SU-DHL-6 (cell line): ENCODE measurements around the gene DCAF12L2.

Experiments used
- H2AFZ ChIP-seq: fragments of 200-600 bp; sonication (generic); 2 replicates; pipeline ENCODE4 v1.6.1; 2014; ENCODE audit warnings: low read depth, mild to moderate bottlenecking, moderate library complexity, mixed read lengths, antibody characterized with exemption, low read length; ENCODE audit not compliant: severe bottlenecking
- H3F3A ChIP-seq: fragments of 200-600 bp; shearing (Covaris generic); 2 replicates; pipeline ENCODE4 v1.6.0; 2016; ENCODE audit warnings: antibody characterized with exemption, mild to moderate bottlenecking; ENCODE audit not compliant: insufficient read depth
- H3K27ac ChIP-seq: fragments of 200-600 bp; sonication (generic); 2 replicates; pipeline ENCODE4 v1.5.1; 2016; ENCODE audit warnings: low read depth, mild to moderate bottlenecking, low read length, moderate library complexity, mixed read lengths
- H3K27me3 ChIP-seq: fragments of 200-600 bp; sonication (generic), shearing (Covaris generic); 2 replicates; pipeline ENCODE4 v1.6.0; 2014; ENCODE audit warnings: mild to moderate bottlenecking, low read length
- H3K36me3 ChIP-seq: fragments of 200-600 bp; sonication (generic); 2 replicates; pipeline ENCODE4 v1.6.1; 2014; ENCODE audit warnings: mild to moderate bottlenecking, low read length, mixed read lengths
- H3K4me2 ChIP-seq: fragments of 300-600, 200-600 bp; shearing (Covaris generic), sonication (generic); 2 replicates; pipeline ENCODE4 v1.6.0; 2014; ENCODE audit warnings: low read length, low read depth, mild to moderate bottlenecking; ENCODE audit not compliant: poor library complexity, severe bottlenecking
- H3K4me3 ChIP-seq: fragments of 200-600 bp; sonication (generic); 2 replicates; pipeline ENCODE4 v1.5.1; 2014; ENCODE audit warnings: antibody characterized with exemption, low read length, mild to moderate bottlenecking, mixed read lengths; ENCODE audit not compliant: insufficient read depth, poor library complexity, severe bottlenecking
- H3K79me2 ChIP-seq: fragments of 200-600 bp; sonication (generic); 2 replicates; pipeline ENCODE4 v1.6.1; 2014; ENCODE audit warnings: mild to moderate bottlenecking, low read length, moderate library complexity; ENCODE audit not compliant: insufficient read depth
- H3K9ac ChIP-seq: fragments of 200-600 bp; sonication (generic); 2 replicates; pipeline ENCODE4 v1.7.0; 2014; ENCODE audit warnings: mild to moderate bottlenecking, low read length
- H3K9me2 ChIP-seq: fragments of 200-600 bp; sonication (generic); replicated peaks from 2 replicates; pipeline ENCODE4 v1.6.1; 2014; ENCODE audit warnings: low read length; ENCODE audit not compliant: insufficient read depth
- H3K9me3 ChIP-seq: fragments of 200-600 bp; sonication (generic); 2 replicates; pipeline ENCODE4 v1.6.1; 2014; ENCODE audit warnings: low read length, mixed read lengths; ENCODE audit not compliant: insufficient read depth
- H4K20me1 ChIP-seq: fragments of 200-600 bp; sonication (generic); 2 replicates; pipeline ENCODE4 v1.6.1; 2014; ENCODE audit warnings: low read depth, mild to moderate bottlenecking, antibody characterized with exemption, low read length, moderate library complexity, mixed read lengths
- EZH2phosphoT487 ChIP-seq: fragments of 200-600 bp; sonication (generic), shearing (Covaris generic); conservative IDR thresholded peaks from 2 replicates; pipeline ENCODE4 v1.6.1; 2018; ENCODE audit warnings: mild to moderate bottlenecking, antibody characterized with exemption, low read length, moderate library complexity, mixed read lengths
- TF ChIP-seq, protein P1 (sequence below): fragments of 200-600 bp; sonication (generic); IDR thresholded peaks from one replicate; pipeline ENCODE4 v1.5.1; 2017; ENCODE audit warnings: antibody characterized with exemption, mild to moderate bottlenecking, low read length, moderate library complexity; ENCODE audit not compliant: insufficient read depth, poor library complexity, severe bottlenecking

Gene DCAF12L2

GRCh38 chrX:126167560-126167959, 1.5 kb upstream of the DCAF12L2 start:
- H3K9me3 ChIP-seq, result no peaks in the 10 kb centered on the region
- no peaks in the 10 kb centered on the region for H4K20me1 ChIP-seq
- H2AFZ ChIP-seq, result no peak overlapping the region
- no peak overlapping the region for H3K4me2 ChIP-seq
- TF ChIP-seq, protein P1, sequence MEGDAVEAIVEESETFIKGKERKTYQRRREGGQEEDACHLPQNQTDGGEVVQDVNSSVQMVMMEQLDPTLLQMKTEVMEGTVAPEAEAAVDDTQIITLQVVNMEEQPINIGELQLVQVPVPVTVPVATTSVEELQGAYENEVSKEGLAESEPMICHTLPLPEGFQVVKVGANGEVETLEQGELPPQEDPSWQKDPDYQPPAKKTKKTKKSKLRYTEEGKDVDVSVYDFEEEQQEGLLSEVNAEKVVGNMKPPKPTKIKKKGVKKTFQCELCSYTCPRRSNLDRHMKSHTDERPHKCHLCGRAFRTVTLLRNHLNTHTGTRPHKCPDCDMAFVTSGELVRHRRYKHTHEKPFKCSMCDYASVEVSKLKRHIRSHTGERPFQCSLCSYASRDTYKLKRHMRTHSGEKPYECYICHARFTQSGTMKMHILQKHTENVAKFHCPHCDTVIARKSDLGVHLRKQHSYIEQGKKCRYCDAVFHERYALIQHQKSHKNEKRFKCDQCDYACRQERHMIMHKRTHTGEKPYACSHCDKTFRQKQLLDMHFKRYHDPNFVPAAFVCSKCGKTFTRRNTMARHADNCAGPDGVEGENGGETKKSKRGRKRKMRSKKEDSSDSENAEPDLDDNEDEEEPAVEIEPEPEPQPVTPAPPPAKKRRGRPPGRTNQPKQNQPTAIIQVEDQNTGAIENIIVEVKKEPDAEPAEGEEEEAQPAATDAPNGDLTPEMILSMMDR, result no peak
- TF ChIP-seq EZH2phosphoT487, result no peak
- no peaks in the 10 kb centered on the region for H3F3A ChIP-seq
- no peaks in the 10 kb centered on the region for H3K79me2 ChIP-seq
- H3K9me2 ChIP-seq, result no peaks in the 10 kb centered on the region
- no peaks in the 10 kb centered on the region for H3K27me3 ChIP-seq
- H3K36me3 ChIP-seq, result no peaks in the 10 kb centered on the region
- H3K4me3 ChIP-seq, result no peak overlapping the region
- H3K27ac ChIP-seq, result no peak overlapping the region
- no peak overlapping the region for H3K9ac ChIP-seq

DNA sequence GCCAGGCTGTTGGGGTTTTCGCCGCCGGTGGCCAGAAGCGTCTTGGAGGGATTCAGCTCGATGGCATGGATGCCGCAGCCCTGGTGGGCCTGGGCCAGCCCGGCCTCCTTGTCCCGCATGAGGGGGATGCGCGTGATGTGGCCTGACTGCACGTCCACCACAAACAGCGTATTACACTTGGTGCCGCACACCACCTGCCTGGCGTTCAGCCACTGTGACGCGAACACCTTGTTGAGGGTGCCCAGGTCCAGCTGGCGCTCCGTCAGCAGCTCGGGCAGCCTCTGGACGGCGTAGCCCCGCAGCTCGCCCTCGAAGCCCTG, 728 bp downstream of the DCAF12L2 start:
- Histone ChIP-seq H3K4me3 (no peak overlapping the region), H2AFZ (no peak overlapping the region), H3K9ac (no peak overlapping the region), H3K36me3 (no peaks in the 10 kb centered on the region), H3K9me2 (no peaks in the 10 kb centered on the region), H3K9me3 (no peaks in the 10 kb centered on the region), H4K20me1 (no peaks in the 10 kb centered on the region), H3F3A (no peaks in the 10 kb centered on the region), H3K27ac (no peak overlapping the region), H3K27me3 (no peaks in the 10 kb centered on the region), H3K4me2 (no peak overlapping the region), H3K79me2 (no peaks in the 10 kb centered on the region)
- no peak for TF ChIP-seq EZH2phosphoT487
- TF ChIP-seq, protein P1, result no peak

DNA sequence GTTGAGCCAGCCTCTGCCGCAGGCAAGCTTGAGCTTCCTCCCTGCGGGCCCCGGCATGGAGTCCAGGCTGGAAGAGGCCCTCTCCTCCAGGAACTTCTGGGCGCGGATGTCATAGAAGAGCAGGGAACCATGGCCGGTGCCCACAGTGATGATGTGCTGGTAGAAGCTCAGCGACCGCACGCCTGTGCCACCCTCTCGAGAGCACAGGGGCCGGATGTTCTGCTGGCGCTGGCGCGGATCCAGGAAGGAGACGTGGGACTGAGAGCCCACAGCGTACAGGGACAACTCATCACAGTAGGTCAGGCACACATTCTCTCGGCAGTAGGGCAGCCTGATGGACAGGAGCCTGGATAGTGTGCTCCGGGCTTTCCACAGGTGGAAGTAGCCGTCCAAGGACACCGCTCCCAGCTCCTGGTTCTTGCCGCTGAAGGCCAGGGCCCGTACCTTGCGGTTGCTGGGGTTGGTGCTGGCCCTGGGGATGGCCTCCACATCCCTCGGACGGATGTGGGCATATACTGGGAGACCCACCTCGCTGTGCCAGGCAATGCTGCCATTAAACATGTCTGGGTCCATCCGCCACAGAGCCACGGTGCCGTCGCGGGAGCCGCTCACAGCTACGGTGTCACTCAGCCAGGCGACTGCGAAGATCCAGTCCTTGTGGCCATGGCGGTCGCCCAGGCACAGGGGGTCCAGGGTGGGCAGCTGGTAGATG, 1.2 kb downstream of the DCAF12L2 start:
- no peaks in the 10 kb centered on the region for H3K79me2 ChIP-seq
- no peaks in the 10 kb centered on the region for H3K36me3 ChIP-seq
- no peak overlapping the region for H3K9ac ChIP-seq
- no peak overlapping the region for H3K4me3 ChIP-seq
- H3K9me2 ChIP-seq, result no peaks in the 10 kb centered on the region
- H3K9me3 ChIP-seq, result no peaks in the 10 kb centered on the region
- no peaks in the 10 kb centered on the region for H4K20me1 ChIP-seq
- no peaks in the 10 kb centered on the region for H3F3A ChIP-seq
- TF ChIP-seq EZH2phosphoT487, result no peak
- TF ChIP-seq, protein P1, result no peak
- no peak overlapping the region for H3K4me2 ChIP-seq
- H2AFZ ChIP-seq, result no peak overlapping the region
- H3K27me3 ChIP-seq, result no peaks in the 10 kb centered on the region
- no peak overlapping the region for H3K27ac ChIP-seq
